ENCODE data around the gene CITED2. TPM values are rescaled to one million over a fixed set of nuclear protein-coding genes. Genes with fewer than 3 reads are reported as not detected.
A peak's percentile ranks its signal among the peaks of the same experiment; 100 is the strongest.

The CITED2 gene
- total RNA-seq, 1 donor from 2014 or later, result 222 TPM

DNA sequence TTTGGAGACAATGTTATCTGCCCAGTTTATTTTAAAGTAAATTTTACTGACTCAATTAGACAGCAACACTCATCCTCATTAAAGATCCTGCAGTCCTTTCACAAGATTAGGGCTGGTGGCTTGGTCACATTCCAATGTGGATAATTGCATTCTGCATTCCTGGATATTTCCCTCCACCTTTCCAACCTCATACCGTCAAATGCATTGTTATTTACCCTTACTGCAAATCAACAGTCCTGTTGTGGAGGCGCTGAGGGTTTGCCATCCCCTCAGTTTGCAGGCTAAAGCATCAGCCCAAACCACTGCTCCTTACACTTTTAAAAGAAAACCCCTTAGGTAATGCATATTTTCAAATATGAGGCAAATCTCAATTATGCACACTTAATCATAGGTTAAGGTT lies 5.4 kb downstream of the CITED2 start:
- peaks cover 2% of the 10 kb centered on the region for H3K27me3 Mint-ChIP-seq (ENCODE audit: insufficient read depth, low read depth)
- no peak overlapping the region for H2AFZ ChIP-seq (replicated peaks)
- peaks cover 53% of the 10 kb centered on the region for H3K4me1 Mint-ChIP-seq
- peak; percentile 79 for DNase-seq (ENCODE audit: low spot score)
- peaks cover 24% of the 10 kb centered on the region for H3K36me3 Mint-ChIP-seq
- peak overlapping the region; percentile 96 for H3K4me3 ChIP-seq
- peak overlapping the region; percentile 95 for H3K4me2 ChIP-seq
- H3K36me3 ChIP-seq, result peaks cover 17% of the 10 kb centered on the region
- H3K27ac Mint-ChIP-seq, result peak overlapping the region; percentile 78
- peaks cover 76% of the 10 kb centered on the region for H3F3A ChIP-seq (ENCODE audit: low read depth)
- peak overlapping the region; percentile 99 for H3K27ac ChIP-seq
- TF ChIP-seq EZH2phosphoT487 (IDR thresholded peaks at IDR 0.05), result no peak
- no peak for TF ChIP-seq EZH2 (IDR thresholded peaks at IDR 0.05)
- TF ChIP-seq, protein P1, sequence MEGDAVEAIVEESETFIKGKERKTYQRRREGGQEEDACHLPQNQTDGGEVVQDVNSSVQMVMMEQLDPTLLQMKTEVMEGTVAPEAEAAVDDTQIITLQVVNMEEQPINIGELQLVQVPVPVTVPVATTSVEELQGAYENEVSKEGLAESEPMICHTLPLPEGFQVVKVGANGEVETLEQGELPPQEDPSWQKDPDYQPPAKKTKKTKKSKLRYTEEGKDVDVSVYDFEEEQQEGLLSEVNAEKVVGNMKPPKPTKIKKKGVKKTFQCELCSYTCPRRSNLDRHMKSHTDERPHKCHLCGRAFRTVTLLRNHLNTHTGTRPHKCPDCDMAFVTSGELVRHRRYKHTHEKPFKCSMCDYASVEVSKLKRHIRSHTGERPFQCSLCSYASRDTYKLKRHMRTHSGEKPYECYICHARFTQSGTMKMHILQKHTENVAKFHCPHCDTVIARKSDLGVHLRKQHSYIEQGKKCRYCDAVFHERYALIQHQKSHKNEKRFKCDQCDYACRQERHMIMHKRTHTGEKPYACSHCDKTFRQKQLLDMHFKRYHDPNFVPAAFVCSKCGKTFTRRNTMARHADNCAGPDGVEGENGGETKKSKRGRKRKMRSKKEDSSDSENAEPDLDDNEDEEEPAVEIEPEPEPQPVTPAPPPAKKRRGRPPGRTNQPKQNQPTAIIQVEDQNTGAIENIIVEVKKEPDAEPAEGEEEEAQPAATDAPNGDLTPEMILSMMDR (IDR thresholded peaks at IDR 0.05), result no peak
- H4K20me1 ChIP-seq (ENCODE audit: low read depth), result peaks cover 43% of the 10 kb centered on the region
- H3K9me3 Mint-ChIP-seq, result no peaks in the 10 kb centered on the region
- H3K9me3 ChIP-seq (ENCODE audit: low read depth), result no peaks in the 10 kb centered on the region
- H3K27me3 ChIP-seq, result no peaks in the 10 kb centered on the region
- H3K4me3 Mint-ChIP-seq, result peak overlapping the region; percentile 63
- H3K79me2 ChIP-seq (ENCODE audit: low read depth), result peaks cover 45% of the 10 kb centered on the region
- peak overlapping the region; percentile 61 for H3K9ac ChIP-seq
- peaks cover 51% of the 10 kb centered on the region for H3K4me1 ChIP-seq

DNA sequence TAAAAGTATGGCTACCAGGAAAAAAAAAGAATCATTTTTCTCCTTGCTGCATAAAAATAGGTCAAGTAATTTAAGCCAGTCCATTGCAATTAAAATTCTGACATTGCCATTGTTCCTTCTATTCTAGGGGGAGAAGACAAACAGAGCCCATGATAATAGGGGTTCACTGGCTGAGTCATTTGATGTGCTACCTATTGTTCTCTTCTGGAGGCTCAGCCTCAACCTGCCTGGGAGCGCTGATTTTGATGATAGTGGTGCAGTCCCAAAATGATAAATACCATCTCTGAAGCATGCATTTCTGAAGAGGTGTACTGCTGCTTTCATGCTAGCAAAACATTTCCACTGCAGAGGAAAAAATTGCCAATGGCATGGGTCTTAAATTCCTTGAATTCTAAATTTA lies 5.8 kb downstream of the CITED2 start:
- H3K9ac ChIP-seq, result peak overlapping the region; percentile 61
- peak overlapping the region; percentile 78 for H3K27ac Mint-ChIP-seq
- peaks cover 53% of the 10 kb centered on the region for H3K4me1 Mint-ChIP-seq

GRCh38 chr6:139367810-139368351 lies 6.6 kb downstream of the CITED2 start:
- Histone ChIP-seq H3K4me2 (peak overlapping the region; percentile 95), H3K27ac (peak overlapping the region; percentile 99), H2AFZ (replicated peaks) (no peak overlapping the region), H3K4me3 (peak overlapping the region; percentile 96), H3K27me3 (no peaks in the 10 kb centered on the region), H3K9me3 (ENCODE audit: low read depth) (no peaks in the 10 kb centered on the region), H3K79me2 (ENCODE audit: low read depth) (peaks cover 33% of the 10 kb centered on the region), H3K36me3 (peaks cover 15% of the 10 kb centered on the region), H3K9ac (peak overlapping the region; percentile 61), H3F3A (ENCODE audit: low read depth) (peaks cover 65% of the 10 kb centered on the region), H3K4me1 (peaks cover 51% of the 10 kb centered on the region), H4K20me1 (ENCODE audit: low read depth) (peaks cover 31% of the 10 kb centered on the region)
- peaks cover 53% of the 10 kb centered on the region for H3K4me1 Mint-ChIP-seq
- peak; percentile 93 for DNase-seq (ENCODE audit: low spot score)
- no peaks in the 10 kb centered on the region for H3K27me3 Mint-ChIP-seq (ENCODE audit: insufficient read depth, low read depth)
- H3K9me3 Mint-ChIP-seq, result no peaks in the 10 kb centered on the region
- peak overlapping the region; percentile 99 for H3K27ac Mint-ChIP-seq
- peak overlapping the region; percentile 71 for H3K4me3 Mint-ChIP-seq
- H3K36me3 Mint-ChIP-seq, result peaks cover 17% of the 10 kb centered on the region
- peak; percentile 33 for TF ChIP-seq EZH2phosphoT487 (IDR thresholded peaks at IDR 0.05)
- TF ChIP-seq, protein P1 (IDR thresholded peaks at IDR 0.05), result no peak

More for the DNA sequence above, 5.8 kb downstream of the CITED2 start:
- Histone ChIP-seq H4K20me1 (ENCODE audit: low read depth) (peaks cover 39% of the 10 kb centered on the region), H3K4me3 (peak overlapping the region; percentile 96), H3K27ac (peak overlapping the region; percentile 99), H3K36me3 (peaks cover 17% of the 10 kb centered on the region), H3K4me1 (peaks cover 51% of the 10 kb centered on the region), H3K4me2 (peak overlapping the region; percentile 95), H2AFZ (replicated peaks) (no peak overlapping the region), H3K9me3 (ENCODE audit: low read depth) (no peaks in the 10 kb centered on the region), H3K27me3 (no peaks in the 10 kb centered on the region), H3F3A (ENCODE audit: low read depth) (peaks cover 72% of the 10 kb centered on the region), H3K79me2 (ENCODE audit: low read depth) (peaks cover 41% of the 10 kb centered on the region)
- Mint-ChIP-seq H3K27me3 (ENCODE audit: insufficient read depth, low read depth) (no peaks in the 10 kb centered on the region), H3K4me3 (peak overlapping the region; percentile 54), H3K36me3 (peaks cover 20% of the 10 kb centered on the region), H3K9me3 (no peaks in the 10 kb centered on the region)
- TF ChIP-seq, protein P1 (IDR thresholded peaks at IDR 0.05), result no peak
- TF ChIP-seq EZH2phosphoT487 (IDR thresholded peaks at IDR 0.05), result no peak
- TF ChIP-seq EZH2 (IDR thresholded peaks at IDR 0.05), result no peak
- DNase-seq (ENCODE audit: low spot score), result peak; percentile 76

Measured in neural progenitor cell (in vitro differentiated cells).